Measurements from ENCODE around the gene SUCO. TPM values are rescaled to one million over a fixed set of nuclear protein-coding genes. Genes with fewer than 3 reads are reported as not detected.

Gene SUCO
- total RNA-seq, 1 experiment from 2014 or later: 32.9 TPM

DNA sequence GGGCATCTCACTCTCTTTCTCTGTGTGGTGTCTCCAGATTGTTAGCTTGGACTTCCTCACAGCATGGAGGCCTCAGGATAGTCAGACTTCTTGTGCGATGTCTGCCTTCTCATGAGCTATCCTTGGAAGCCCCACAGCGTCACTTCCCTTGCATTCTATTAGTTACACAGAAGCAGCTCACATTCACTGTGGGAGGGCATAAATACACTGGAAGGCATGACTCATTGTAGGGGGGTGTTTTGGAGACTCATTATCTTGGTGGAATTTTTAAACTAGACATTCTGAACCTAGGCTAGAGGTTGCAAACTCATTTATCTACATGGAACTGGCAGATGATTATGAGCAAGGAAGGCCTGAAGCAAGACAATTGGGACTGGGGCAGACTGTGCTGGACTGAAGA lies 104.6 kb downstream of the SUCO start:
- no peaks in the 10 kb centered on the region for H3K9me3 ChIP-seq (ENCODE audit: low read depth, low read length, poor library complexity, severe bottlenecking)
- intact Hi-C loops (cut with micrococcal nuclease; ENCODE audit: unreplicated experiment): no loop called here
- no peaks in the 10 kb centered on the region for H3K4me1 ChIP-seq (ENCODE audit: insufficient read depth, low read length, poor library complexity, severe bottlenecking)
- ChIA-PET POLR2A (ENCODE audit: low non-redundant PET) (no interaction called here), CTCF (no interaction called here)
- peak; percentile 54 for DNase-seq (ENCODE audit: low spot score)
- TF ChIP-seq, protein P1, sequence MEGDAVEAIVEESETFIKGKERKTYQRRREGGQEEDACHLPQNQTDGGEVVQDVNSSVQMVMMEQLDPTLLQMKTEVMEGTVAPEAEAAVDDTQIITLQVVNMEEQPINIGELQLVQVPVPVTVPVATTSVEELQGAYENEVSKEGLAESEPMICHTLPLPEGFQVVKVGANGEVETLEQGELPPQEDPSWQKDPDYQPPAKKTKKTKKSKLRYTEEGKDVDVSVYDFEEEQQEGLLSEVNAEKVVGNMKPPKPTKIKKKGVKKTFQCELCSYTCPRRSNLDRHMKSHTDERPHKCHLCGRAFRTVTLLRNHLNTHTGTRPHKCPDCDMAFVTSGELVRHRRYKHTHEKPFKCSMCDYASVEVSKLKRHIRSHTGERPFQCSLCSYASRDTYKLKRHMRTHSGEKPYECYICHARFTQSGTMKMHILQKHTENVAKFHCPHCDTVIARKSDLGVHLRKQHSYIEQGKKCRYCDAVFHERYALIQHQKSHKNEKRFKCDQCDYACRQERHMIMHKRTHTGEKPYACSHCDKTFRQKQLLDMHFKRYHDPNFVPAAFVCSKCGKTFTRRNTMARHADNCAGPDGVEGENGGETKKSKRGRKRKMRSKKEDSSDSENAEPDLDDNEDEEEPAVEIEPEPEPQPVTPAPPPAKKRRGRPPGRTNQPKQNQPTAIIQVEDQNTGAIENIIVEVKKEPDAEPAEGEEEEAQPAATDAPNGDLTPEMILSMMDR (conservative IDR thresholded peaks at IDR 0.05; ENCODE audit: low read depth, low read length): no peak
- no peak for TF ChIP-seq EZH2 (IDR thresholded peaks at IDR 0.05; ENCODE audit: borderline replicate concordance, low read depth, low read length, poor library complexity, severe bottlenecking)
- BruUV-seq (replicated peaks): no TSS peak
- no peak overlapping the region for H3K4me3 ChIP-seq (ENCODE audit: low read depth, low read length, poor library complexity, severe bottlenecking)
- no peaks in the 10 kb centered on the region for H3K27me3 ChIP-seq (replicated peaks; ENCODE audit: insufficient read depth, low read depth, low read length, poor library complexity)
- H3K27ac ChIP-seq (ENCODE audit: low read depth, low read length, poor library complexity, severe bottlenecking): no peak overlapping the region
- no peaks in the 10 kb centered on the region for H3K36me3 ChIP-seq (ENCODE audit: insufficient read depth, low read length, poor library complexity, severe bottlenecking)

DNA sequence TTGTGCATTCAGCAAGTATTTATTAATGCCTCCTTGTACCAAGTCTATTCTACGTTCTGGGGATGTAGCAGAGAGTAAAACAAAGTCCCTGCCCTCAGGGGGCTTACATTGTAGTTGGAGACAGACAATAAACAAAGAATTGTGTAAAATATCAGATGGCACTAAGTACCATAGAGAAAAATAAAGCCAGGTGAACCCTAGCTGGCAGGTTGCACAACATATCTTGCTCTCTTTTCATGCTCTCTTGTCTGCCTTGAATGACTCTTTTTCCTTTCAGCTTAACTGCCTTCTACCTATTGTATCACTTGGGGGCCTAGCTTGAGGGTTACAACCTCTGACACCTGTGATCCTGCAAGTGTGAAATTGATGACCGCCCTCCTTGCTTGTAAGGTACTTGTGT lies 105.3 kb downstream of the SUCO start:
- no peak for TF ChIP-seq EZH2 (IDR thresholded peaks at IDR 0.05; ENCODE audit: borderline replicate concordance, low read depth, low read length, poor library complexity, severe bottlenecking)
- TF ChIP-seq, protein P1 (conservative IDR thresholded peaks at IDR 0.05; ENCODE audit: low read depth, low read length): no peak
- Histone ChIP-seq H3K4me3 (ENCODE audit: low read depth, low read length, poor library complexity, severe bottlenecking) (no peak overlapping the region), H3K27ac (ENCODE audit: low read depth, low read length, poor library complexity, severe bottlenecking) (no peak overlapping the region), H3K9me3 (ENCODE audit: low read depth, low read length, poor library complexity, severe bottlenecking) (no peaks in the 10 kb centered on the region), H3K4me1 (ENCODE audit: insufficient read depth, low read length, poor library complexity, severe bottlenecking) (no peaks in the 10 kb centered on the region), H3K27me3 (replicated peaks; ENCODE audit: insufficient read depth, low read depth, low read length, poor library complexity) (no peaks in the 10 kb centered on the region), H3K36me3 (ENCODE audit: insufficient read depth, low read length, poor library complexity, severe bottlenecking) (no peaks in the 10 kb centered on the region)
- no TSS peak for BruUV-seq (replicated peaks)
- ChIA-PET CTCF (no interaction called here), POLR2A (ENCODE audit: low non-redundant PET) (no interaction called here)
- DNase-seq (ENCODE audit: low spot score): no peak
- intact Hi-C loops (cut with micrococcal nuclease; ENCODE audit: unreplicated experiment): no loop called here

DNA sequence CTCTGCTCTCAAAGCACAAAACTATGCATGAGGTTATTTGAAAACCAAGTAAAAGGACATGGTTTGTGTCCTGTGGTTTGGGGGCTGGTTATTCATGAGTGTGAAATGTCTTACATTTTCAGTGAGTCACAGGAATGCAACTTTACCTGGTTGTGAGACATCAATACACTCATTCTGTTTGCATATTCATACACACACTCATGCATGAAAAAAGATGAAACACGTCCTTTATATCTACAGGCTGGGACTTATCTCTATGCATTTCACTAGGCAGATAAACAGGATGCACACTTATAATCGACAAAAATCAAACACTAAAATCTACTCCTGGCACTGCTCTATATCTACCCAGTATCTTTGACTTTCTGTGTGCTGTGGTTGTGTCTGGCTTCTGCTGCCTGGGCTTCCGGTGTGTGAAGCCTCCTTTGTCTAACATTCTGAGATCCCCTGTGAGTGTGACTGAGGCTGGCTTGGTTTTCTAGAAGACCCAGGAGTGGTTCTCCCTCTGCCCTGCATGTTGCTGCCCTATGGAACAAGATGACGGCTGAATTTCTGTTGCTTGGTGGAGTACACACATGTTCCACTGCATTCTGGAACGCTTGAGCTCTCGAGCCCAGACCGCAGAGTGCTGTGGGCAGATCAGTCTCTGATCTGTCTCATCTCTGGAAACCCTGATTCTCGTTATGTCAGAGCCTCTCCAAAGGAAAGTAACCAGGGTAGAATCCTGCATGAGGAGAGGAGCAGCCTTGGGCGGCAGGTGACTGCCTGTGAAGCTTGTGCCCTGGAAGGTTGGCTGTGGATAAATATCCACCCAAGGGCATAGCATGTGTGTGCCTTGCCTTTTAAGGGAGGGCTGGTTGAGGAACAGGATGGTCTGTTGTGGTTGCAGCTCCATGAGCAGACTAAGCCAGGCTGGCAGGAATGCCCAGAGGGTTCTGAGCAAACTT lies 106.2 kb downstream of the SUCO start:
- Histone ChIP-seq H3K36me3 (ENCODE audit: insufficient read depth, low read length, poor library complexity, severe bottlenecking) (no peaks in the 10 kb centered on the region), H3K27me3 (replicated peaks; ENCODE audit: insufficient read depth, low read depth, low read length, poor library complexity) (no peaks in the 10 kb centered on the region), H3K9me3 (ENCODE audit: low read depth, low read length, poor library complexity, severe bottlenecking) (no peaks in the 10 kb centered on the region), H3K27ac (ENCODE audit: low read depth, low read length, poor library complexity, severe bottlenecking) (no peak overlapping the region), H3K4me3 (ENCODE audit: low read depth, low read length, poor library complexity, severe bottlenecking) (no peak overlapping the region), H3K4me1 (ENCODE audit: insufficient read depth, low read length, poor library complexity, severe bottlenecking) (no peaks in the 10 kb centered on the region)
- POLR2A ChIA-PET (ENCODE audit: low non-redundant PET): no interaction called here
- BruUV-seq (replicated peaks): no TSS peak
- no peak for DNase-seq (ENCODE audit: low spot score)
- intact Hi-C loops (cut with micrococcal nuclease; ENCODE audit: unreplicated experiment): no loop called here
- CTCF ChIA-PET: no interaction called here
- TF ChIP-seq EZH2 (IDR thresholded peaks at IDR 0.05; ENCODE audit: borderline replicate concordance, low read depth, low read length, poor library complexity, severe bottlenecking): no peak
- TF ChIP-seq, protein P1 (conservative IDR thresholded peaks at IDR 0.05; ENCODE audit: low read depth, low read length): no peak
